Measurements from ENCODE around the gene AOAH.

DNA sequence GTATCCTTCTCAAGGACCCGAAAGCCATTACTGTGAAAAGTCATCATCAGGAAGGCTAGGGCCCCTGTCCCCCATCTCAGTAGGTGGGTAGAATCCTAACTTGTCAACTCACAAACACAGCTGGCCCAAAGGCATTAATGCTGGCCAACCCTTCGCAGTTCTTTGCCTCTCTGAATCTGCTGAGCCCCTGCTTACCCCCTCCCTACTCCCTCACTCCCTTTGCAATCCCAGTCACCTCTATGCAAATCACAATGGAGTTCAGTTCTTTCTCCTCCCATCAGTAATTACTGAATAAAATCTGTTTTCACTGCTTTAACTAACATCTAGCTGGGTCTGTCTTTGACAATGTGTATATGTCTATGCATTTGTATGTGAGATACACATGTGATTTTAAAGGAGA, 38.1 kb upstream of the AOAH start:
- TF ChIP-seq, protein P1, sequence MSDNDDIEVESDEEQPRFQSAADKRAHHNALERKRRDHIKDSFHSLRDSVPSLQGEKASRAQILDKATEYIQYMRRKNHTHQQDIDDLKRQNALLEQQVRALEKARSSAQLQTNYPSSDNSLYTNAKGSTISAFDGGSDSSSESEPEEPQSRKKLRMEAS (IDR thresholded peaks at IDR 0.05; ENCODE audit: insufficient read depth, insufficient read length): no peak
- TF ChIP-seq, protein P2, sequence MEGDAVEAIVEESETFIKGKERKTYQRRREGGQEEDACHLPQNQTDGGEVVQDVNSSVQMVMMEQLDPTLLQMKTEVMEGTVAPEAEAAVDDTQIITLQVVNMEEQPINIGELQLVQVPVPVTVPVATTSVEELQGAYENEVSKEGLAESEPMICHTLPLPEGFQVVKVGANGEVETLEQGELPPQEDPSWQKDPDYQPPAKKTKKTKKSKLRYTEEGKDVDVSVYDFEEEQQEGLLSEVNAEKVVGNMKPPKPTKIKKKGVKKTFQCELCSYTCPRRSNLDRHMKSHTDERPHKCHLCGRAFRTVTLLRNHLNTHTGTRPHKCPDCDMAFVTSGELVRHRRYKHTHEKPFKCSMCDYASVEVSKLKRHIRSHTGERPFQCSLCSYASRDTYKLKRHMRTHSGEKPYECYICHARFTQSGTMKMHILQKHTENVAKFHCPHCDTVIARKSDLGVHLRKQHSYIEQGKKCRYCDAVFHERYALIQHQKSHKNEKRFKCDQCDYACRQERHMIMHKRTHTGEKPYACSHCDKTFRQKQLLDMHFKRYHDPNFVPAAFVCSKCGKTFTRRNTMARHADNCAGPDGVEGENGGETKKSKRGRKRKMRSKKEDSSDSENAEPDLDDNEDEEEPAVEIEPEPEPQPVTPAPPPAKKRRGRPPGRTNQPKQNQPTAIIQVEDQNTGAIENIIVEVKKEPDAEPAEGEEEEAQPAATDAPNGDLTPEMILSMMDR (IDR thresholded peaks at IDR 0.05; ENCODE audit: extremely low read depth in 1 of 2, insufficient read depth in 1 of 2, low read depth in 1 of 2, low read length in 2 of 2): no peak
- no peak for TF ChIP-seq POLR2A (IDR thresholded peaks at IDR 0.05; ENCODE audit: low read depth, low read length)
- TF ChIP-seq EZH2 (IDR thresholded peaks at IDR 0.05; ENCODE audit: borderline replicate concordance, low read depth, low read length, severe bottlenecking): no peak

All from endothelial cell of umbilical vein (primary cell).